ENCODE data around the gene AMPD3.

Gene AMPD3

GRCh38 chr11:10455637-10456487 lies 798 bp downstream of the AMPD3 start:
- TF ChIP-seq NFIC (IDR thresholded peaks at IDR 0.05) (no peak), USF1 (IDR thresholded peaks at IDR 0.05) (no peak), MAX (IDR thresholded peaks at IDR 0.05) (no peak), YY1 (IDR thresholded peaks at IDR 0.05; ENCODE audit: low read depth) (no peak), ZBTB7A (IDR thresholded peaks at IDR 0.05; ENCODE audit: low read depth) (no peak), CEBPB (IDR thresholded peaks at IDR 0.05) (no peak), TAF1 (IDR thresholded peaks at IDR 0.05; ENCODE audit: low read depth) (no peak), EGR1 (IDR thresholded peaks at IDR 0.05) (no peak), RAD21 (IDR thresholded peaks at IDR 0.05; ENCODE audit: low read depth) (no peak), FOXM1 (IDR thresholded peaks at IDR 0.05; ENCODE audit: borderline replicate concordance, low read depth) (no peak), REST (IDR thresholded peaks at IDR 0.05; ENCODE audit: low read depth) (no peak), TCF12 (IDR thresholded peaks at IDR 0.05; ENCODE audit: low read depth) (no peak), CREB1 (IDR thresholded peaks at IDR 0.05; ENCODE audit: low read depth) (no peak), EP300 (IDR thresholded peaks at IDR 0.05; ENCODE audit: borderline replicate concordance) (no peak), TEAD4 (IDR thresholded peaks at IDR 0.05) (no peak)

GRCh38 chr11:10456519-10456918 lies 1.5 kb downstream of the AMPD3 start:
- no peak for TF ChIP-seq EGR1 (IDR thresholded peaks at IDR 0.05)

- TF ChIP-seq TAF1 (IDR thresholded peaks at IDR 0.05; ENCODE audit: low read depth): no peak
- no peak for TF ChIP-seq YY1 (IDR thresholded peaks at IDR 0.05; ENCODE audit: low read depth)
- no peak for TF ChIP-seq CREB1 (IDR thresholded peaks at IDR 0.05; ENCODE audit: low read depth)
- TF ChIP-seq USF1 (IDR thresholded peaks at IDR 0.05): no peak
- no peak for TF ChIP-seq MAX (IDR thresholded peaks at IDR 0.05)
- no peak for TF ChIP-seq ZBTB7A (IDR thresholded peaks at IDR 0.05; ENCODE audit: low read depth)
- TF ChIP-seq CEBPB (IDR thresholded peaks at IDR 0.05): no peak
- TF ChIP-seq FOXM1 (IDR thresholded peaks at IDR 0.05; ENCODE audit: borderline replicate concordance, low read depth): no peak
- TF ChIP-seq EGR1 (IDR thresholded peaks at IDR 0.05): no peak
- TF ChIP-seq RAD21 (IDR thresholded peaks at IDR 0.05; ENCODE audit: low read depth): no peak
- TF ChIP-seq TCF12 (IDR thresholded peaks at IDR 0.05; ENCODE audit: low read depth): no peak
- TF ChIP-seq REST (IDR thresholded peaks at IDR 0.05; ENCODE audit: low read depth): no peak
- no peak for TF ChIP-seq TEAD4 (IDR thresholded peaks at IDR 0.05)
- no peak for TF ChIP-seq NFIC (IDR thresholded peaks at IDR 0.05)
- no peak for TF ChIP-seq EP300 (IDR thresholded peaks at IDR 0.05; ENCODE audit: borderline replicate concordance)
These were observed 2.8 kb downstream of the AMPD3 start for GRCh38 chr11:10457901-10458300.

GRCh38 chr11:10459029-10459970 lies 4.2 kb downstream of the AMPD3 start:
- TF ChIP-seq TCF12 (IDR thresholded peaks at IDR 0.05; ENCODE audit: low read depth) (no peak), REST (IDR thresholded peaks at IDR 0.05; ENCODE audit: low read depth) (0 out of 2 replicates have a peak, but pooled peaks have one; percentile 18)
